ENCODE measurements around the gene SPAG5. TPM values are rescaled to one million over a fixed set of nuclear protein-coding genes. Genes with fewer than 3 reads are reported as not detected.
A peak's percentile ranks its signal among the peaks of the same experiment; 100 is the strongest.

The SPAG5 gene
- total RNA-seq, 6 donors from 2014 or later = 4.4 to 34.6 (median 7.4) TPM

DNA sequence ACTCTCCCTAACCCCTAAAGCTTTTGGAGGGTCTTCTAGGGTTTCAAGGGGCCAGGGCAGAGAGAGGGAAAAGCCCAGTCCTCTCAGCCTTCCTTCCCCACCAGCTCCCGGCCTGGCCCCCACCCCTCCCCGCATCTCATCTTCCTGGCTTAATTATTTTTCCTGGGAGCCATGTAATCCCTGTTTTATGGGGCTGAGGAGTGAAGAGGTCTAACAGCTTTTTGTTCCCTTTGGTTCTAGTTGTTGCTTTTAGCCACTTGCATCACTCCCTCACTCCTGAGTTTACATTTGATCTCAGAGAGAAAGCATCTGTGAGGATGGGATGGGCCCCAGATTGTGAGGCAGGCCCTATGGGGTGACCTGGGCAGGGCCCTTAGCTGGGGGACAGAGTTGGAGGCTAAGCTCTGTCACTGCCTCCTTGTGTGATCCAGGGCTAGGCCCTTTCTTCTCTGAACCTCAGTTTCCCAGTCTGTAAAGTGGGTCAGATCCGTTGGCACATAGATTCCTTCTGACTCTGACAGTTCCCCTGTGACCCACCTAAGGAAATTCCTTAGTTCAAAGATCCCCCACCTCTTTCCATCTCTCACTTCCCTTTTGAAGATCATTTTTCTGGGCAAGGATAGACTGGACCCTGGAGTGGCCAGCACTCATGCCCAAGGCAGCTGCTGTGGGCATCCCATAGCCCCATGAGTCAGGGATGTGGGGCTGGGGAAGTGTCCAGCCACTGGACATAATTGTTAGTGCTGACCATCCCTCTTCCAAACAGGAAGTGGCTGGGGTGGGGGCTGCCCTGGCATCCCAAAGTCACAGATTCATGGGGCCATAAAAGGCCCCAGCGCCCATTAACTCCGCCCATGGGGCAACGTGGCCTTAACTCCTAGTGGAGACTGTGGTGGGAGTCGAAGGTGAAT, 66.5 kb downstream of the SPAG5 start:
- no peaks in the 10 kb centered on the region for H3K9me3 ChIP-seq
- H3K4me3 ChIP-seq = no peak overlapping the region
- no peak for ATAC-seq (ENCODE audit: low FRiP score in 2 of 2)
- H3K36me3 ChIP-seq = no peaks in the 10 kb centered on the region
- DNase-seq = no peak
- no peaks in the 10 kb centered on the region for H3K27me3 ChIP-seq
- H3K27ac ChIP-seq = no peak overlapping the region
- TF ChIP-seq, protein P1, sequence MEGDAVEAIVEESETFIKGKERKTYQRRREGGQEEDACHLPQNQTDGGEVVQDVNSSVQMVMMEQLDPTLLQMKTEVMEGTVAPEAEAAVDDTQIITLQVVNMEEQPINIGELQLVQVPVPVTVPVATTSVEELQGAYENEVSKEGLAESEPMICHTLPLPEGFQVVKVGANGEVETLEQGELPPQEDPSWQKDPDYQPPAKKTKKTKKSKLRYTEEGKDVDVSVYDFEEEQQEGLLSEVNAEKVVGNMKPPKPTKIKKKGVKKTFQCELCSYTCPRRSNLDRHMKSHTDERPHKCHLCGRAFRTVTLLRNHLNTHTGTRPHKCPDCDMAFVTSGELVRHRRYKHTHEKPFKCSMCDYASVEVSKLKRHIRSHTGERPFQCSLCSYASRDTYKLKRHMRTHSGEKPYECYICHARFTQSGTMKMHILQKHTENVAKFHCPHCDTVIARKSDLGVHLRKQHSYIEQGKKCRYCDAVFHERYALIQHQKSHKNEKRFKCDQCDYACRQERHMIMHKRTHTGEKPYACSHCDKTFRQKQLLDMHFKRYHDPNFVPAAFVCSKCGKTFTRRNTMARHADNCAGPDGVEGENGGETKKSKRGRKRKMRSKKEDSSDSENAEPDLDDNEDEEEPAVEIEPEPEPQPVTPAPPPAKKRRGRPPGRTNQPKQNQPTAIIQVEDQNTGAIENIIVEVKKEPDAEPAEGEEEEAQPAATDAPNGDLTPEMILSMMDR (IDR thresholded peaks at IDR 0.05) = no peak
- TF ChIP-seq EP300 (IDR thresholded peaks at IDR 0.05) (no peak), POLR2AphosphoS5 (IDR thresholded peaks at IDR 0.05) (no peak), POLR2A (IDR thresholded peaks at IDR 0.05) (no peak)
- H3K4me1 ChIP-seq = peaks cover 0 to 28% (median 7%) of the 10 kb centered on the region in 4 donors
- 70 to 88% methylated on average over 5 of the region's 7 CpGs for WGBS, 2 donors

DNA sequence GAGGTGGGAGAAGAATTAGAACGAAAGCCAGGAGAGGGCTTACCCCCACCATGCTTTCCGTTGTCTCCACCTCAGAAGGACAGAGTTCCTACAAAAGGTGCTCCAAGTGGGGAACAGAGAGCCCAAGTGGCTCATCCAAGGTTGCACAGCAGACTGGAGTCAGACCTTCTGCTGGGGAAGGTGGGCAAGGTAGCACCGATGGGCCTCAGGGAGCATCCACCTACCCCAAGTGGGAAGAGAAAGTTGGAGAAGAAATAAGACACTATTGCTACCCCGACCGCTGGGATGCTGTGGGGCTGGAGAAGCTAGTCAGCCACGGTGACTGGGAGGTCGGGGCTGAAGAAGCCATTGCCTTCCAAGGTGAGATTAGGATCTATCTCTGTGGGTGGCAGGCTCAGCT, 67.9 kb downstream of the SPAG5 start:
- Histone ChIP-seq H3K27me3 (no peaks in the 10 kb centered on the region), H3K4me3 (no peak overlapping the region), H3K4me1 (peaks cover 0 to 35% (median 12%) of the 10 kb centered on the region in 4 donors), H3K9me3 (no peaks in the 10 kb centered on the region), H3K36me3 (no peaks in the 10 kb centered on the region), H3K27ac (no peak overlapping the region)
- TF ChIP-seq, protein P1 (IDR thresholded peaks at IDR 0.05) = no peak
- no peak for TF ChIP-seq EP300 (IDR thresholded peaks at IDR 0.05)
- TF ChIP-seq POLR2A (IDR thresholded peaks at IDR 0.05) = no peak
- TF ChIP-seq POLR2AphosphoS5 (IDR thresholded peaks at IDR 0.05) = no peak
- no peak for ATAC-seq (ENCODE audit: low FRiP score in 2 of 2)
- no peak for DNase-seq
- 80 to 87% methylated on average over 6 to 7 of the region's 7 CpGs for WGBS, 2 donors

DNA sequence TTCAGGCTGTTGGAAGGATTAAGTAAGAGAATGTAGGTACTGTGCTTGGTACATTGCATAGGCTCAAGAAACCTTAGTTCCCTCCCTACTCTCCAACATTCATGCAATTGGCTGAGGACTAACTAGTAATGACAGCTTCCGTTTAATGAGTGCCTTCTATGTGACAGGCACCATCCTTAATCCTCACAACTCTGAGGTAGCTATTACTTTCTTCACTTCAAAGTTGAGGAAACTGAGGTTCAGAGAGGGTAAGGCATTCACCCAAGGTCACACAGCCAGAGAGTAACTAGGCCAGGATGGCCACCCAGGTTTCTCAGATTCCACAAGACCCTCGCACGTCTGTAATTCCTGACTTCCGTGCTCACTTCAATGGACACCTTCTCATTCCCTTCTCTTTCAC, 68.6 kb downstream of the SPAG5 start:
- no peak for ATAC-seq (ENCODE audit: low FRiP score in 2 of 2)
- no peaks in the 10 kb centered on the region for H3K9me3 ChIP-seq
- TF ChIP-seq POLR2A (IDR thresholded peaks at IDR 0.05) (no peak), EP300 (IDR thresholded peaks at IDR 0.05) (no peak), POLR2AphosphoS5 (IDR thresholded peaks at IDR 0.05) (no peak)
- TF ChIP-seq, protein P1 (IDR thresholded peaks at IDR 0.05) = no peak
- no peaks in the 10 kb centered on the region for H3K36me3 ChIP-seq
- WGBS, 2 donors = 81 to 84% methylated on average over 4 of the region's 4 CpGs
- H3K27ac ChIP-seq = no peak overlapping the region
- H3K4me3 ChIP-seq = no peak overlapping the region
- no peak for DNase-seq
- H3K4me1 ChIP-seq = peaks cover 0 to 35% (median 11%) of the 10 kb centered on the region in 4 donors
- no peaks in the 10 kb centered on the region for H3K27me3 ChIP-seq

DNA sequence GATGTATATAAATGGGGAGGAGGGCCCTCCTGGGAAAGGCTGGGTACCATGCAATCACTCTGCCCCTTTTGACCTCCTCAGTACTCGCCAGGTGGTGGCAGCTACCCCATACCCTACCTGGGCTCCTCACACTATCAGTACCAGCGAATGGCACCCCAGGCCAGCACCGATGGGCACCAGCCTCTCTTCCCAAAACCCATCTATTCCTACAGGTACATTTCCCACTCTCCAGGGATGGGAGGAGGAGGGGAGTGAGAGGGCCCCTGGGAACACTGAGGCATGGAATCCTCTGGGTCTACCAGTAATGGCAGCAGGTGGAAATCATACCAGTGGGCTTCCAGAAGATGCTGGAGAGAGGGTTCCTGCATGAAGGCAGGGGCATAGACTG, 69.8 kb downstream of the SPAG5 start:
- TF ChIP-seq POLR2AphosphoS5 (IDR thresholded peaks at IDR 0.05) = no peak
- TF ChIP-seq, protein P1 (IDR thresholded peaks at IDR 0.05) = no peak
- TF ChIP-seq EP300 (IDR thresholded peaks at IDR 0.05) = no peak
- TF ChIP-seq POLR2A (IDR thresholded peaks at IDR 0.05) = no peak
- peak overlapping the region in 1 of 4 donors; percentile 32 for H3K27ac ChIP-seq
- H3K36me3 ChIP-seq = no peaks in the 10 kb centered on the region
- no peak for DNase-seq
- no peaks in the 10 kb centered on the region for H3K27me3 ChIP-seq
- ATAC-seq (ENCODE audit: low FRiP score in 2 of 2) = no peak
- H3K4me1 ChIP-seq = peaks cover 0 to 34% (median 17%) of the 10 kb centered on the region in 4 donors
- no peaks in the 10 kb centered on the region for H3K9me3 ChIP-seq
- no peak overlapping the region for H3K4me3 ChIP-seq
- WGBS, 2 donors = 89 to 96% methylated on average over 3 of the region's 3 CpGs
